GM12878 (cell line): Measurements from ENCODE around the gene PHF23. TPM values are rescaled to one million over a fixed set of nuclear protein-coding genes. Genes with fewer than 3 reads are reported as not detected.

Source experiments
- ATAC-seq: fragments of 200-7000 bp; cut with Tn5 transposase; 3 replicates; pipeline ENCODE4 v1.9.1; 2020; ENCODE audit warnings: mild to moderate bottlenecking, moderate library complexity
- BruUV-seq: library from RNA; stranded (reverse); fragments of 400-500 nt; replicated peaks from 2 replicates; lab custom pipeline; 2021; lab: Mats Ljungman, UMichigan
- CTCF ChIA-PET: fragments of 300-600 bp; sonication (Branson Sonifier 250); formaldehyde crosslinking; extraction: SDS; loops from one replicate; lab custom pipeline; 2021; ENCODE audit warnings: inconsistent platforms; lab: Yijun Ruan, JAX
- POLR2A ChIA-PET: fragments of 350-600 bp; formaldehyde crosslinking; extraction: SDS; loops from one replicate; lab custom pipeline; 2021; ENCODE audit warnings: inconsistent platforms; lab: Charles Lee
- RAD21 ChIA-PET: fragments of 300-600 bp; sonication (Branson Sonifier 250); formaldehyde crosslinking; loops from one replicate; lab custom pipeline; 2023; ENCODE audit warnings: antibody characterized with exemption; ENCODE audit not compliant: unreplicated experiment; lab: Charles Lee
- SMC1A ChIA-PET: fragments of 300-600 bp; sonication (Branson Sonifier 250); formaldehyde crosslinking; loops from one replicate; lab custom pipeline; 2023; ENCODE audit not compliant: unreplicated experiment, uncharacterized antibody; lab: Charles Lee
- DNase-seq: peaks from one replicate; pipeline ENCODE4 v3.0.0-alpha.2; 2011; ENCODE audit warnings: low read depth, low spot score
- FAIRE-seq: peaks from 3 replicates; lab custom pipeline; 2011; peaks lifted over from hg19 to GRCh38; lab: Jason Lieb, UNC
- H2AFZ ChIP-seq: 2 replicates; pipeline ENCODE4 v1.6.0; 2011; ENCODE audit warnings: low read depth, low read length, control low read depth; ENCODE audit not compliant: control insufficient read depth
- H3K27ac ChIP-seq: 2 replicates; pipeline ENCODE4 v1.5.1; 2011; ENCODE audit warnings: control low read depth; ENCODE audit not compliant: control insufficient read depth, insufficient read depth
- H3K27me3 ChIP-seq, 2 experiments: replicated peaks in 1 of 2; 2 replicates each; pipeline versions ENCODE4 v1.6.0 to v1.6.1; 2011; ENCODE audit warnings: low read length in 1 of 2; ENCODE audit not compliant: control insufficient read depth in 2 of 2, insufficient read depth in 2 of 2
- H3K36me3 ChIP-seq, 2 experiments: 2 replicates each; pipeline ENCODE4 v1.5.1; 2011; ENCODE audit warnings: low read length in 1 of 2; ENCODE audit not compliant: control insufficient read depth in 2 of 2, insufficient read depth in 2 of 2
- H3K4me1 ChIP-seq: 2 replicates; pipeline ENCODE4 v1.6.1; 2011; ENCODE audit warnings: mild to moderate bottlenecking, low read length, moderate library complexity, mixed read lengths; ENCODE audit not compliant: control insufficient read depth, insufficient read depth
- H3K4me2 ChIP-seq: 2 replicates; pipeline ENCODE4 v1.6.0; 2011; ENCODE audit warnings: control low read depth; ENCODE audit not compliant: control insufficient read depth, insufficient read depth
- H3K4me3 ChIP-seq: fragments of 200-600 bp; sonication (generic); 2 replicates; pipeline ENCODE4 v1.5.1; 2016
- H3K79me2 ChIP-seq: 2 replicates; pipeline ENCODE4 v1.6.0; 2011; ENCODE audit warnings: low read length; ENCODE audit not compliant: control insufficient read depth, insufficient read depth
- H3K9ac ChIP-seq: 2 replicates; pipeline ENCODE4 v1.8.0; 2011; ENCODE audit warnings: low read length, control low read depth, mixed read lengths; ENCODE audit not compliant: control insufficient read depth, insufficient read depth
- H3K9me3 ChIP-seq: replicated peaks from 3 replicates; pipeline ENCODE4 v1.5.1; 2011; ENCODE audit warnings: mild to moderate bottlenecking, low read length; ENCODE audit not compliant: control insufficient read depth, insufficient read depth
- H4K20me1 ChIP-seq: 2 replicates; pipeline ENCODE4 v1.6.0; 2011; ENCODE audit not compliant: control insufficient read depth, insufficient read depth
- BHLHE40 ChIP-seq, 2 experiments: fragments of 450-650 bp in 1 of 2; IDR thresholded peaks; 2 replicates each; pipeline ENCODE4 v1.6.1; 2011 to 2017; ENCODE audit warnings: low read depth in 2 of 2, borderline replicate concordance in 1 of 2, improper control_type of control experiment in 1 of 2, low read length in 1 of 2, mild to moderate bottlenecking in 1 of 2
- FOS ChIP-seq: IDR thresholded peaks from 3 replicates; pipeline ENCODE4 v1.6.1; 2011; ENCODE audit warnings: borderline replicate concordance; ENCODE audit not compliant: insufficient read length; ENCODE audit errors: extremely low read depth
- IKZF1 ChIP-seq: fragments of 450-650 bp; conservative IDR thresholded peaks from 2 replicates; pipeline ENCODE4 v1.6.1; 2017; ENCODE audit warnings: antibody characterized with exemption, mild to moderate bottlenecking
- IRF4 ChIP-seq: IDR thresholded peaks from 2 replicates; pipeline ENCODE4 v1.6.1; 2011; ENCODE audit warnings: low read depth, low read length
- JUNB ChIP-seq: IDR thresholded peaks from 2 replicates; pipeline ENCODE4 v1.6.1; 2016; ENCODE audit warnings: antibody characterized with exemption, mild to moderate bottlenecking
- KAT2A ChIP-seq: conservative IDR thresholded peaks from 2 replicates; pipeline ENCODE4 v1.6.1; 2011; ENCODE audit warnings: low read depth, low read length; ENCODE audit not compliant: control insufficient read depth
- KLF5 ChIP-seq: fragments of 450-650 bp; IDR thresholded peaks from 2 replicates; pipeline ENCODE4 v1.6.1; 2014; ENCODE audit warnings: mild to moderate bottlenecking; ENCODE audit not compliant: partially characterized antibody
- NR2F1 ChIP-seq: fragments of 450-650 bp; conservative IDR thresholded peaks from 2 replicates; pipeline ENCODE4 v1.6.1; 2017; ENCODE audit warnings: mild to moderate bottlenecking
- RAD21 ChIP-seq: IDR thresholded peaks from 2 replicates; pipeline ENCODE4 v1.6.1; 2011; ENCODE audit warnings: mild to moderate bottlenecking, low read depth, low read length, moderate library complexity; ENCODE audit not compliant: insufficient read depth
- SREBF1 ChIP-seq: IDR thresholded peaks from 2 replicates; pipeline ENCODE4 v1.6.1; 2012; ENCODE audit warnings: mild to moderate bottlenecking, low read length
- SRF ChIP-seq, 2 experiments: IDR thresholded peaks; 2 replicates each; pipeline ENCODE4 v1.6.1; 2011; ENCODE audit warnings: low read depth in 2 of 2, low read length in 2 of 2, mild to moderate bottlenecking in 1 of 2, moderate library complexity in 1 of 2
- TCF12 ChIP-seq: IDR thresholded peaks from 2 replicates; pipeline ENCODE4 v1.6.1; 2011; ENCODE audit warnings: low read depth, mild to moderate bottlenecking, low read length
- TCF7 ChIP-seq: IDR thresholded peaks from 2 replicates; pipeline ENCODE4 v1.6.1; 2014; ENCODE audit warnings: antibody characterized with exemption, borderline replicate concordance
- ZNF207 ChIP-seq: fragments of 450-650 bp; IDR thresholded peaks from 2 replicates; pipeline ENCODE4 v1.6.1; 2014; ENCODE audit warnings: antibody characterized with exemption, mild to moderate bottlenecking, borderline replicate concordance
- ZNF274 ChIP-seq: IDR thresholded peaks from one replicate; pipeline ENCODE4 v1.8.0; 2011; ENCODE audit not compliant: insufficient read length, insufficient read depth
- WGBS: methylation state at CpG from one replicate; pipeline ENCODE4 v1.1.6; 2016; ENCODE audit warnings: low lambda C conversion rate; ENCODE audit not compliant: insufficient replicate concordance, insufficient coverage; ENCODE audit errors: missing lambda C conversion rate; 5-methylcytosine and 5-hydroxymethylcytosine counted together
- in situ Hi-C: fragments of 300-500 bp; cut with MboI; formaldehyde crosslinking; loops from 9 replicates; pipeline ENCODE4 v1.14.3; 2018; ENCODE audit warnings: mixed read lengths
- intact Hi-C: fragments of 100-400 bp; cut with micrococcal nuclease; formaldehyde crosslinking; loops from one replicate; pipeline ENCODE4 v1.14.2; 2022; ENCODE audit not compliant: unreplicated experiment
- polyA plus RNA-seq, 11 experiments: library from polyadenylated mRNA; depleted of rRNA in 4 of 11; unstranded in 6 of 11; stranded (reverse) in 5 of 11; fragments of >200 nt; fragmentation: Nextera tagmentation in 4 of 11; fragmentation: Illumina TruSeq in 1 of 11; extraction: Ambion mirVana in 4 of 11; extraction: Trizol in 1 of 11; gene quantifications; 1 replicate in 1 of 11; 2 replicates in 10 of 11; pipeline versions ENCODE4 v1.2.1 to v1.2.3, GENCODE V29; 2011 to 2016; ENCODE audit warnings: inconsistent platforms in 2 of 11, missing spikeins in 2 of 11, low read depth in 1 of 11
- total RNA-seq, 4 experiments: library from RNA; depleted of rRNA in 3 of 4; stranded (reverse); fragments of >200 nt in 3 of 4; fragmentation: Illumina TruSeq in 1 of 4; extraction: Trizol in 1 of 4; gene quantifications; 2 replicates each; pipeline versions ENCODE4 v1.2.1 to v1.2.3, GENCODE V29; 2013 to 2021

Gene PHF23
- total and polyA plus RNA-seq, 10 of the 15 experiments (the other 5 are each of a cell fraction or from before 2014, with no cell fraction given), result 8.2 to 84.8 (median 32.6) TPM

DNA sequence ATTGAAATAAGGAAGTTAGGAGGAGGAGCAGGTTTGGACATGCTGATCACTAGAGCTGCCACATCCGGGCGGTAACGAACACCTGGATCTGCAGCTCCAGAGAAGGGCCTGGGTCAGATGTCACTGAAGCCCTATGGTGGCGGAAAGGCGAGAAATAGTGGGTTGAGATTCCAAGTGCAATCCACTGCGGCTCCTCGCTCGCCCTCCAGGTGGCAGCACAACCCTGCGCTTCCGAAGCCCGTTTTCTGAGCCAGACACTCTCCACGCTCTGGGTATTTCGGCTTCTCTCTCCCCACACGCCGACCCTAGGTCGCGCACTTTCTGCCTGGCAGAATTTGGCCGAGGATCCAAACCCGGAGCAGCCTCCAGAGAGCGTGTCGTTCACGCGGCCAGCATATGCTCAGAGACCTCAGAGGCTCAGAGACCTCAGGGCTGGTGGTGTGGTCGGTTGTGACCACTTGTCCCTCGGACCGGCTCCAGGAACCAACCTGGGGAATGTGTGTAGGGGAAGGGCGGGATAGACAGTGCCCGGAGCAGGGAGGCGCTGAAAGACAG is 41.3 kb upstream of the PHF23 start (continued):
- peak; percentile 70 for TF ChIP-seq ZNF207
- peak; percentile 68 for TF ChIP-seq NR2F1
- TF ChIP-seq JUNB, result no peak
- TF ChIP-seq IRF4, result peak; percentile 57; the same call in 1 of the 2 replicates
- peak; percentile 90 for TF ChIP-seq RAD21
- TF ChIP-seq TCF12, result 0 out of 2 replicates have a peak, but pooled peaks have one; percentile 32
- peak; percentile 54 for TF ChIP-seq IKZF1

DNA sequence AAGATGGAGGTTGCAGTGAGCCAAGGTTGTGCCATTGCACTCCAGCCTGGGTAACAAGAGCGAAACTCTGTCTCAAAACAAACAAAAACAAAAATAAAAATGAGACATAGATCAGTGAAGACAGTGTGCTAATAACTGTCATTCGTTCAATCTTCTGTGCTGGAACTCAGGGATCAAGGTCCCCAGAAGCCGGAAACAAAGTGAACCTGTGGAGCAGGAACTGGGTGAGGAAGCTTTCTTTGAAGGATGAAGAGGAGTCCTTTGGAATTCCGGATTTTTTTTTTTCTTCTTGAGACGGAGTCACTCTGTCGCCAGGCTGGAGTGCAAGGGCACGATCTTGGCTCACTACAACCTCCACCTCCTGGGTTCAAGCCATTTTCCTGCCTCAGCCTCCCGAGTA is 40.2 kb upstream of the PHF23 start:
- no peaks in the 10 kb centered on the region; a peak in 1 of 4 replicates for H3K27me3 ChIP-seq
- H3K36me3 ChIP-seq, result no peaks in the 10 kb centered on the region
- H3K27ac ChIP-seq, result no peak overlapping the region
- H3K79me2 ChIP-seq, result no peaks in the 10 kb centered on the region
- WGBS, result 32% methylated on average over 8 of the region's 8 CpGs
- intact Hi-C loops, result no loop called here
- no TSS peak for BruUV-seq
- in situ Hi-C loops, result no loop called here
- ATAC-seq (no peak), DNase-seq (no peak), FAIRE-seq (no peak)
- RAD21 ChIA-PET, result interaction anchor here (1.2 kb wide), 1 partner anchor 16 kb away, joined by 3 read pairs; no protein-coding TSS in a partner anchor
- H3K9me3 ChIP-seq, result no peaks in the 10 kb centered on the region
- no peak overlapping the region for H3K9ac ChIP-seq
- no peak overlapping the region for H3K4me2 ChIP-seq
- no peaks in the 10 kb centered on the region; the same call in 1 of the 2 replicates for H4K20me1 ChIP-seq
- H3K4me1 ChIP-seq, result peaks cover 8% of the 10 kb centered on the region
- H3K4me3 ChIP-seq, result no peak overlapping the region
- TF ChIP-seq ZNF274, result no peak
- TF ChIP-seq TCF7, result no peak
- no peak for TF ChIP-seq SRF (IDR thresholded peaks at IDR 0.05; ENCODE audit: low read depth in 2 of 2, low read length in 2 of 2)
- TF ChIP-seq KAT2A, result no peak
- no peak for TF ChIP-seq FOS
- no peak for TF ChIP-seq KLF5
- TF ChIP-seq IKZF1, result no peak
- no peak for TF ChIP-seq SREBF1
- TF ChIP-seq BHLHE40 (IDR thresholded peaks at IDR 0.05; ENCODE audit: borderline replicate concordance in 1 of 2, low read depth in 2 of 2, low read length in 1 of 2), result no peak
- POLR2A ChIA-PET, result interaction anchor here (0.6 kb wide), 1 partner anchor 940 kb away, joined by 4 read pairs; no protein-coding TSS in a partner anchor
- SMC1A ChIA-PET, result interaction anchor here (0.7 to 3.3 kb wide), 3 partner anchors 17 to 82 kb away, joined by 3 to 17 read pairs (median 3); no protein-coding TSS in a partner anchor
- CTCF ChIA-PET, result interaction anchor here (0.7 to 10.3 kb wide), 5 partner anchors 12 to 377 kb away, joined by 4 to 102 read pairs (median 5); no protein-coding TSS in a partner anchor
- H2AFZ ChIP-seq, result no peak overlapping the region
